Endothelial cell of umbilical vein (primary cell): Measurements from ENCODE around the gene OST4. TPM values are rescaled to one million over a fixed set of nuclear protein-coding genes. Genes with fewer than 3 reads are reported as not detected.

ENCODE experiments used
- BruUV-seq: library from RNA; stranded (reverse); fragments of 400-500 nt; replicated peaks from 2 replicates; lab custom pipeline; 2021; lab: Mats Ljungman, UMichigan
- CTCF ChIA-PET: fragments of 300-600, 350-600 bp; sonication (Branson Sonifier 250); formaldehyde crosslinking; loops from one replicate; lab custom pipeline; 2021; ENCODE audit warnings: antibody characterized with exemption, inconsistent platforms; lab: Charles Lee
- POLR2A ChIA-PET: fragments of 300-600, 350-600 bp; sonication (Branson Sonifier 250); formaldehyde crosslinking; loops from one replicate; lab custom pipeline; 2021; ENCODE audit warnings: antibody characterized with exemption, inconsistent platforms; lab: Charles Lee
- DNase-seq: peaks from one replicate; pipeline ENCODE4 v3.0.0-alpha.2; 2011; ENCODE audit warnings: low read depth, low spot score
- FAIRE-seq: peaks from 2 replicates; lab custom pipeline; 2011; peaks lifted over from hg19 to GRCh38; lab: Jason Lieb, UNC
- H2AFZ ChIP-seq: 2 replicates; pipeline ENCODE4 v1.6.0; 2012; ENCODE audit warnings: low read depth, low read length, control low read depth, inconsistent platforms
- H3K27ac ChIP-seq: 2 replicates; pipeline ENCODE4 v1.5.1; 2011; ENCODE audit warnings: low read depth, mild to moderate bottlenecking, control low read depth, low read length, moderate library complexity; ENCODE audit not compliant: insufficient read depth
- H3K27me3 ChIP-seq, 2 experiments: 2 replicates each; pipeline versions ENCODE4 v1.6.0 to v1.6.1; 2011; ENCODE audit warnings: low read length in 2 of 2, mixed read lengths in 1 of 2; ENCODE audit not compliant: control insufficient read depth in 2 of 2, insufficient read depth in 2 of 2
- H3K36me3 ChIP-seq, 2 experiments: 2 replicates in 1 of 2; 3 replicates in 1 of 2; pipeline ENCODE4 v1.5.1; 2011; ENCODE audit warnings: low read length in 2 of 2, mild to moderate bottlenecking in 1 of 2, moderate library complexity in 1 of 2; ENCODE audit not compliant: control insufficient read depth in 2 of 2, insufficient read depth in 2 of 2; ENCODE audit errors: extremely low read depth in 1 of 2
- H3K4me1 ChIP-seq: 3 replicates; pipeline ENCODE4 v1.5.1; 2011; ENCODE audit warnings: mild to moderate bottlenecking, low read length; ENCODE audit not compliant: control insufficient read depth, insufficient read depth; ENCODE audit errors: extremely low read depth
- H3K4me2 ChIP-seq: 2 replicates; pipeline ENCODE4 v1.6.1; 2011; ENCODE audit warnings: low read length, control low read depth, mixed read lengths; ENCODE audit not compliant: insufficient read depth
- H3K4me3 ChIP-seq, 3 experiments: fragments of 200-600 bp in 1 of 3; sonication (generic), shearing (Covaris generic) in 1 of 3; replicated peaks in 1 of 3; 2 replicates each; pipeline ENCODE4 v1.5.1; 2011 to 2016; ENCODE audit warnings: control low read depth in 3 of 3, low read length in 3 of 3, mild to moderate bottlenecking in 2 of 3, inconsistent platforms in 1 of 3, low read depth in 1 of 3, moderate library complexity in 1 of 3; ENCODE audit not compliant: insufficient read depth in 1 of 3
- H3K79me2 ChIP-seq: 2 replicates; pipeline ENCODE4 v1.6.0; 2012; ENCODE audit warnings: low read length, inconsistent platforms; ENCODE audit not compliant: control insufficient read depth, insufficient read depth
- H3K9ac ChIP-seq: replicated peaks from 2 replicates; pipeline ENCODE3; 2011; ENCODE audit warnings: low read length, control low read depth; ENCODE audit not compliant: insufficient read depth; ENCODE audit errors: extremely low read depth
- H3K9me1 ChIP-seq: replicated peaks from 3 replicates; pipeline ENCODE4 v1.6.0; 2011; ENCODE audit warnings: mild to moderate bottlenecking, low read length; ENCODE audit not compliant: control insufficient read depth, insufficient read depth; ENCODE audit errors: extremely low read depth
- H3K9me3 ChIP-seq: replicated peaks from 2 replicates; pipeline ENCODE4 v1.5.1; 2012; ENCODE audit warnings: low read length, inconsistent platforms; ENCODE audit not compliant: control insufficient read depth, insufficient read depth
- H4K20me1 ChIP-seq: replicated peaks from 2 replicates; pipeline ENCODE3; 2011; ENCODE audit warnings: mild to moderate bottlenecking, low read length; ENCODE audit not compliant: control insufficient read depth, insufficient read depth; ENCODE audit errors: extremely low read depth
- EZH2 ChIP-seq: IDR thresholded peaks from 2 replicates; pipeline ENCODE4 v1.6.1; 2012; ENCODE audit warnings: borderline replicate concordance, low read depth, mild to moderate bottlenecking, moderate library complexity, low read length, inconsistent platforms; ENCODE audit not compliant: severe bottlenecking
- FOS ChIP-seq: IDR thresholded peaks from 2 replicates; pipeline ENCODE4 v1.6.1; 2011; ENCODE audit warnings: mild to moderate bottlenecking, low read length, moderate library complexity, borderline replicate concordance; ENCODE audit not compliant: insufficient read depth
- GATA2 ChIP-seq: IDR thresholded peaks from 2 replicates; pipeline ENCODE4 v1.7.0; 2011; ENCODE audit warnings: low read depth, mild to moderate bottlenecking, moderate library complexity, mixed read lengths, low read length; ENCODE audit not compliant: insufficient read length, insufficient read depth
- JUN ChIP-seq: IDR thresholded peaks from 2 replicates; pipeline ENCODE4 v1.6.1; 2011; ENCODE audit warnings: borderline replicate concordance, low read depth; ENCODE audit not compliant: insufficient read length, insufficient read depth
- MAX ChIP-seq: IDR thresholded peaks from 2 replicates; pipeline ENCODE4 v1.6.1; 2011; ENCODE audit not compliant: insufficient read depth, insufficient read length
- MYC ChIP-seq: IDR thresholded peaks from one replicate; pipeline ENCODE4 v1.6.1; 2011; ENCODE audit warnings: mild to moderate bottlenecking, low read depth, low read length
- POLR2A ChIP-seq: IDR thresholded peaks from 2 replicates; pipeline ENCODE4 v1.6.1; 2012; ENCODE audit warnings: low read depth, mild to moderate bottlenecking, control low read depth, low read length
- POLR2AphosphoS5 ChIP-seq: IDR thresholded peaks from 2 replicates; pipeline ENCODE4 v1.6.1; 2012; ENCODE audit warnings: low read depth, mild to moderate bottlenecking, control low read depth, low read length, moderate library complexity; ENCODE audit not compliant: insufficient read depth
- dilution Hi-C: fragments of 300-500 bp; cut with MboI; formaldehyde crosslinking; loops from one replicate; pipeline ENCODE4 v1.15.0; 2019; ENCODE audit warnings: low sequenced_read_pairs; ENCODE audit not compliant: extremely low pct_ligation_motif_present
- intact Hi-C: fragments of 100-400 bp; cut with micrococcal nuclease; formaldehyde crosslinking; loops from one replicate; pipeline ENCODE4 v1.10.0; 2022
- polyA plus RNA-seq, 4 experiments: library from polyadenylated mRNA; depleted of rRNA in 3 of 4; stranded (reverse) in 3 of 4; unstranded in 1 of 4; fragments of >200 nt; gene quantifications; 2 replicates each; pipeline versions ENCODE4 v1.2.1 to v1.2.3, GENCODE V29; 2011 to 2012; ENCODE audit warnings: missing spikeins in 1 of 4
- total RNA-seq: library from RNA; stranded (reverse); gene quantifications from 2 replicates; pipeline ENCODE4 v1.2.3, GENCODE V29; 2021
- TF ChIP-seq, protein P1 (sequence below), 2 donors: IDR thresholded peaks; 1 replicate in 1 of 2; 2 replicates in 1 of 2; pipeline ENCODE4 v1.5.1; 2011; ENCODE audit warnings: low read length in 2 of 2, mild to moderate bottlenecking in 2 of 2, moderate library complexity in 2 of 2, control low read depth in 1 of 2, inconsistent platforms in 1 of 2, low read depth in 1 of 2; ENCODE audit not compliant: insufficient read depth in 1 of 2; ENCODE audit errors: extremely low read depth in 1 of 2

OST4 gene
- total and polyA plus RNA-seq, 2 donors (not counting 3 experiments of a cell fraction or from before 2014, with no cell fraction given) = 415 to 1,189 TPM

DNA sequence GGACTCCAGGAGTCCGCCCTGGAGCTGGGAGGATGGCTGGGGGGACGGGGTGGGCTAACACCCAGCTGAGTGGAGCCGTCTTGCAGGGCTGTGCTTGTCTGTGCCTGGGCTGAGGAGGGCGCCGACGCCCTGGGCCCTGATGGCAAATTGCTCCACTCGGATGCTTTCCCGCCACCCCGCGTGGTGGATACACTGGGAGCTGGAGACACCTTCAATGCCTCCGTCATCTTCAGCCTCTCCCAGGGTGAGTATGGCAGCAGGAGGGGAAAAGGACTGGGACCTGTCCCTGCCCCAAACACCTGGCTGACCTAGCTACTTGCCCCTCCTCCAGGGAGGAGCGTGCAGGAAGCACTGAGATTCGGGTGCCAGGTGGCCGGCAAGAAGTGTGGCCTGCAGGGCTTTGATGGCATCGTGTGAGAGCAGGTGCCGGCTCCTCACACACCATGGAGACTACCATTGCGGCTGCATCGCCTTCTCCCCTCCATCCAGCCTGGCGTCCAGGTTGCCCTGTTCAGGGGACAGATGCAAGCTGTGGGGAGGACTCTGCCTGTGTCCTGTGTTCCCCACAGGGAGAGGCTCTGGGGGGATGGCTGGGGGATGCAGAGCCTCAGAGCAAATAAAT lies 28.0 kb upstream of the OST4 start:
- Histone ChIP-seq H3K27me3 (no peaks in the 10 kb centered on the region), H3K27ac (no peak overlapping the region), H3K9me3 (no peaks in the 10 kb centered on the region), H3K9ac (no peak overlapping the region), H2AFZ (no peak overlapping the region), H3K79me2 (no peaks in the 10 kb centered on the region), H3K36me3 (no peaks in the 10 kb centered on the region), H3K4me3 (no peak overlapping the region), H3K9me1 (no peaks in the 10 kb centered on the region), H3K4me2 (no peak overlapping the region), H3K4me1 (no peaks in the 10 kb centered on the region), H4K20me1 (no peaks in the 10 kb centered on the region)
- no peak for TF ChIP-seq MYC
- TF ChIP-seq POLR2A = no peak
- TF ChIP-seq JUN = no peak
- TF ChIP-seq MAX = no peak
- no peak for TF ChIP-seq EZH2
- TF ChIP-seq, protein P1, sequence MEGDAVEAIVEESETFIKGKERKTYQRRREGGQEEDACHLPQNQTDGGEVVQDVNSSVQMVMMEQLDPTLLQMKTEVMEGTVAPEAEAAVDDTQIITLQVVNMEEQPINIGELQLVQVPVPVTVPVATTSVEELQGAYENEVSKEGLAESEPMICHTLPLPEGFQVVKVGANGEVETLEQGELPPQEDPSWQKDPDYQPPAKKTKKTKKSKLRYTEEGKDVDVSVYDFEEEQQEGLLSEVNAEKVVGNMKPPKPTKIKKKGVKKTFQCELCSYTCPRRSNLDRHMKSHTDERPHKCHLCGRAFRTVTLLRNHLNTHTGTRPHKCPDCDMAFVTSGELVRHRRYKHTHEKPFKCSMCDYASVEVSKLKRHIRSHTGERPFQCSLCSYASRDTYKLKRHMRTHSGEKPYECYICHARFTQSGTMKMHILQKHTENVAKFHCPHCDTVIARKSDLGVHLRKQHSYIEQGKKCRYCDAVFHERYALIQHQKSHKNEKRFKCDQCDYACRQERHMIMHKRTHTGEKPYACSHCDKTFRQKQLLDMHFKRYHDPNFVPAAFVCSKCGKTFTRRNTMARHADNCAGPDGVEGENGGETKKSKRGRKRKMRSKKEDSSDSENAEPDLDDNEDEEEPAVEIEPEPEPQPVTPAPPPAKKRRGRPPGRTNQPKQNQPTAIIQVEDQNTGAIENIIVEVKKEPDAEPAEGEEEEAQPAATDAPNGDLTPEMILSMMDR (IDR thresholded peaks at IDR 0.05; ENCODE audit: extremely low read depth in 1 of 2, insufficient read depth in 1 of 2, low read depth in 1 of 2, low read length in 2 of 2) = no peak
- TF ChIP-seq POLR2AphosphoS5 = no peak
- no peak for TF ChIP-seq FOS
- no peak for TF ChIP-seq GATA2
- no peak for FAIRE-seq
- DNase-seq = no peak
- BruUV-seq = no TSS peak
- intact Hi-C loops (loop anchor here (5.0 kb wide), 2 partner anchors 73 to 258 kb away; partner anchors contain the start of gene GTF3C2), dilution Hi-C loops (no loop called here)
- POLR2A ChIA-PET = no interaction called here
- CTCF ChIA-PET = interaction anchor here (1.2 to 8.2 kb wide), 8 partner anchors 8 to 203 kb away, joined by 3 to 152 read pairs (median 9); partner anchors contain the start of gene PREB
